ENCODE results near the gene PDE4D. TPM values are rescaled to one million over a fixed set of nuclear protein-coding genes. Genes with fewer than 3 reads are reported as not detected.

Gene PDE4D
- total RNA-seq, 6 experiments from 2014 or later, result 1.6 to 10.3 (median 5.6) TPM

GRCh38 chr5:59276917-59277372, 616.6 kb downstream of the PDE4D start:
- Histone ChIP-seq H3K4me3 (no peak overlapping the region), H3K27me3 (no peaks in the 10 kb centered on the region), H3K9me3 (no peaks in the 10 kb centered on the region), H3K4me1 (no peaks in the 10 kb centered on the region), H3K27ac (no peak overlapping the region), H3K36me3 (no peaks in the 10 kb centered on the region)
- no peak for DNase-seq
- 58% methylated on average over 5 of the region's 5 CpGs for WGBS (ENCODE audit: insufficient coverage, low coverage, low lambda C conversion rate, missing lambda C conversion rate)
- peak in 2 of 4 donors; percentile 34 to 53 for ATAC-seq
- intact Hi-C loops (cut with DNase I), result no loop called here
- TF ChIP-seq POLR2A (IDR thresholded peaks at IDR 0.05) (no peak), CTCF (IDR thresholded peaks at IDR 0.05) (no peak)

GRCh38 chr5:59276325-59276675, 617.2 kb downstream of the PDE4D start:
- intact Hi-C loops (cut with DNase I), result no loop called here
- DNase-seq, result no peak
- peak overlapping the region in 1 of 3 donors; percentile 34 for H3K4me3 ChIP-seq

GRCh38 chr5:59275510-59276324, 617.8 kb downstream of the PDE4D start:
- Histone ChIP-seq H3K9me3 (no peaks in the 10 kb centered on the region), H3K4me3 (peak overlapping the region; percentile 7 to 34 (median 12)), H3K4me1 (no peaks in the 10 kb centered on the region), H3K27me3 (no peaks in the 10 kb centered on the region), H3K36me3 (no peaks in the 10 kb centered on the region), H3K27ac (peak overlapping the region in 1 of 3 donors; percentile 14)
- peak; percentile 58 to 78 (median 68) for ATAC-seq
- WGBS (ENCODE audit: insufficient coverage, low coverage, low lambda C conversion rate, missing lambda C conversion rate), result 23% methylated on average over 16 of the region's 16 CpGs
- intact Hi-C loops (cut with DNase I), result no loop called here
- DNase-seq, result no peak
- no peak for TF ChIP-seq CTCF (IDR thresholded peaks at IDR 0.05)
- no peak for TF ChIP-seq POLR2A (IDR thresholded peaks at IDR 0.05)

More at GRCh38 chr5:59276325-59276675, 617.2 kb downstream of the PDE4D start:
- Histone ChIP-seq H3K36me3 (no peaks in the 10 kb centered on the region), H3K27ac (no peak overlapping the region), H3K4me1 (no peaks in the 10 kb centered on the region), H3K9me3 (no peaks in the 10 kb centered on the region), H3K27me3 (no peaks in the 10 kb centered on the region)
- no peak for TF ChIP-seq POLR2A (IDR thresholded peaks at IDR 0.05)
- TF ChIP-seq CTCF (IDR thresholded peaks at IDR 0.05), result no peak
- ATAC-seq, result peak in 1 of 4 donors; percentile 20
- 31% methylated on average over 2 of the region's 2 CpGs for WGBS (ENCODE audit: insufficient coverage, low coverage, low lambda C conversion rate, missing lambda C conversion rate)

DNA sequence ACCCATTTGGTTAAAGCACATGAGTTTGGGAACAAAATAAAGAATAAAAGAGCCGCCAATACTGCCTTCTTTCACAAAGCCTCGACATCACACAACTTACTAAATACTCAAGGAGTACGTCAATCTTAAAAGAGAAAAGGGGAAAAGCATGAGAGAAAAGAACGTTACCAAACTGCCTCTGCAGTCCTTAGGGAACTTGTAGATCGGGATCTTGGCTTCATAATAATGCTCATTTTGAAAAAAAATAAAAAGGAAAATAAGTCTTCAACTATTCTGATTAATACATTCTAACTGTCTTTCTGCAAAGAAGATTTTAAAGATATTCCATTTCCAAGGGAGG, 618.4 kb downstream of the PDE4D start:
- H3K4me1 ChIP-seq, result no peaks in the 10 kb centered on the region
- WGBS (ENCODE audit: insufficient coverage, low coverage, low lambda C conversion rate, missing lambda C conversion rate), result 29% methylated on average over 5 of the region's 5 CpGs
- H3K36me3 ChIP-seq, result no peaks in the 10 kb centered on the region
- H3K27ac ChIP-seq, result no peak overlapping the region
- H3K27me3 ChIP-seq, result no peaks in the 10 kb centered on the region
- DNase-seq (no peak), ATAC-seq (no peak)
- TF ChIP-seq POLR2A (IDR thresholded peaks at IDR 0.05), result no peak
- TF ChIP-seq CTCF (IDR thresholded peaks at IDR 0.05), result no peak
- intact Hi-C loops (cut with DNase I), result no loop called here
- no peaks in the 10 kb centered on the region for H3K9me3 ChIP-seq
- peak overlapping the region in 1 of 3 donors; percentile 34 for H3K4me3 ChIP-seq

Data from right lobe of liver (tissue), 6 donors.